ENCODE measurements around the gene XPC.

XPC gene

DNA sequence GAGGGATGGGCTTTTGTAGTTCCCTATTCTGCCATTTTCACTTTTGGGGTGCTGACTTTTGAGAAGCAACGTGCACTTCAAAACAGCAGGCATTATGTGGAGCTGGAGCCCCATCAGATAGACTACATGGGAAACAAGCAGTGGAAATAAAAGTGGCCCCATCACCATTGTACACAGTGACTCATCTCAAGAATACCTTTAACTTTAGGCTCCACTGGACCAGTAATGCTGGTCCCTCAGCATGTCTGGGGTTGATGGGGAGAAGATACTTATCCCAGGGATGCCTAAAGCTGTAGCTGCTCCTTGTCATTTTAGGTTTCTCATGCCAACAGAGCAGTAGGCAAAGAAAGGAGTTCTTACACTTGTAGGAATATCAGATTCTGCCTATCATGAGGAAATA, 45.2 kb upstream of the XPC start:
- Histone ChIP-seq H3K4me1 (ENCODE audit: insufficient read depth, poor library complexity, severe bottlenecking) (peaks cover 13% of the 10 kb centered on the region), H3K4me3 (ENCODE audit: severe bottlenecking) (no peak overlapping the region), H3K27ac (ENCODE audit: poor library complexity, severe bottlenecking) (no peak overlapping the region), H3K9me3 (ENCODE audit: severe bottlenecking) (peaks cover 3% of the 10 kb centered on the region), H3K27me3 (ENCODE audit: insufficient read depth, poor library complexity, severe bottlenecking) (no peaks in the 10 kb centered on the region), H3K36me3 (ENCODE audit: low read depth) (no peaks in the 10 kb centered on the region)
- no peak for ATAC-seq (ENCODE audit: low read depth)
- no peak for DNase-seq (ENCODE audit: low spot score)
- no peak for TF ChIP-seq CTCF (IDR thresholded peaks at IDR 0.05; ENCODE audit: poor library complexity, severe bottlenecking)

- no peak for ATAC-seq (ENCODE audit: low read depth)
- H3K9me3 ChIP-seq (ENCODE audit: severe bottlenecking) = peaks cover 3% of the 10 kb centered on the region
- H3K36me3 ChIP-seq (ENCODE audit: low read depth) = no peaks in the 10 kb centered on the region
- TF ChIP-seq CTCF (IDR thresholded peaks at IDR 0.05; ENCODE audit: poor library complexity, severe bottlenecking) = no peak
- H3K4me1 ChIP-seq (ENCODE audit: insufficient read depth, poor library complexity, severe bottlenecking) = peaks cover 7% of the 10 kb centered on the region
- H3K27me3 ChIP-seq (ENCODE audit: insufficient read depth, poor library complexity, severe bottlenecking) = no peaks in the 10 kb centered on the region
- H3K27ac ChIP-seq (ENCODE audit: poor library complexity, severe bottlenecking) = no peak overlapping the region
- no peak for DNase-seq (ENCODE audit: low spot score)
- no peak overlapping the region for H3K4me3 ChIP-seq (ENCODE audit: severe bottlenecking)
These were observed 44.6 kb upstream of the XPC start for GRCh38 chr3:14222900-14223594.

- Histone ChIP-seq H3K9me3 (ENCODE audit: severe bottlenecking) (peaks cover 3% of the 10 kb centered on the region), H3K4me3 (ENCODE audit: severe bottlenecking) (no peak overlapping the region), H3K27me3 (ENCODE audit: insufficient read depth, poor library complexity, severe bottlenecking) (no peaks in the 10 kb centered on the region), H3K4me1 (ENCODE audit: insufficient read depth, poor library complexity, severe bottlenecking) (peaks cover 2% of the 10 kb centered on the region), H3K36me3 (ENCODE audit: low read depth) (no peaks in the 10 kb centered on the region), H3K27ac (ENCODE audit: poor library complexity, severe bottlenecking) (no peak overlapping the region)
- ATAC-seq (ENCODE audit: low read depth) (no peak), DNase-seq (ENCODE audit: low spot score) (no peak)
- no peak for TF ChIP-seq CTCF (IDR thresholded peaks at IDR 0.05; ENCODE audit: poor library complexity, severe bottlenecking)
These were observed 44.1 kb upstream of the XPC start for GRCh38 chr3:14222457-14222856.

- no peak for ATAC-seq (ENCODE audit: low read depth)
- H3K9me3 ChIP-seq (ENCODE audit: severe bottlenecking) = peaks cover 3% of the 10 kb centered on the region
- H3K36me3 ChIP-seq (ENCODE audit: low read depth) = no peaks in the 10 kb centered on the region
- no peak for TF ChIP-seq CTCF (IDR thresholded peaks at IDR 0.05; ENCODE audit: poor library complexity, severe bottlenecking)
- H3K4me1 ChIP-seq (ENCODE audit: insufficient read depth, poor library complexity, severe bottlenecking) = no peaks in the 10 kb centered on the region
- DNase-seq (ENCODE audit: low spot score) = no peak
- H3K27me3 ChIP-seq (ENCODE audit: insufficient read depth, poor library complexity, severe bottlenecking) = no peaks in the 10 kb centered on the region
- H3K4me3 ChIP-seq (ENCODE audit: severe bottlenecking) = no peak overlapping the region
- no peak overlapping the region for H3K27ac ChIP-seq (ENCODE audit: poor library complexity, severe bottlenecking)
These were observed 43.5 kb upstream of the XPC start for GRCh38 chr3:14221902-14222301.

- Histone ChIP-seq H3K36me3 (ENCODE audit: low read depth) (no peaks in the 10 kb centered on the region), H3K9me3 (ENCODE audit: severe bottlenecking) (peaks cover 3% of the 10 kb centered on the region), H3K4me1 (ENCODE audit: insufficient read depth, poor library complexity, severe bottlenecking) (no peaks in the 10 kb centered on the region), H3K27me3 (ENCODE audit: insufficient read depth, poor library complexity, severe bottlenecking) (no peaks in the 10 kb centered on the region), H3K27ac (ENCODE audit: poor library complexity, severe bottlenecking) (no peak overlapping the region), H3K4me3 (ENCODE audit: severe bottlenecking) (no peak overlapping the region)
- no peak for ATAC-seq (ENCODE audit: low read depth)
- TF ChIP-seq CTCF (IDR thresholded peaks at IDR 0.05; ENCODE audit: poor library complexity, severe bottlenecking) = no peak
- DNase-seq (ENCODE audit: low spot score) = no peak
These were observed 42.5 kb upstream of the XPC start for GRCh38 chr3:14220933-14221332.
